K562 (cell line): Measurements from ENCODE around the gene TMPRSS7. TPM values are rescaled to one million over a fixed set of nuclear protein-coding genes. Genes with fewer than 3 reads are reported as not detected.

ENCODE experiments used
- ATAC-seq: fragments of 200-7000 bp; cut with Tn5 transposase; 3 replicates; pipeline ENCODE4 v1.9.1; 2020; ENCODE audit warnings: moderate library complexity
- BruUV-seq: library from RNA; stranded (reverse); fragments of 400-500 nt; replicated peaks from 2 replicates; lab custom pipeline; 2021; lab: Mats Ljungman, UMichigan
- CTCF ChIA-PET: fragments of 300-600 bp; formaldehyde crosslinking; extraction: SDS; loops from one replicate; lab custom pipeline; 2021; ENCODE audit warnings: low intra/inter-chr PET ratio; lab: Yijun Ruan, JAX
- POLR2A ChIA-PET: fragments of 300-600, 350-650 bp; sonication (Branson Sonifier 250); formaldehyde crosslinking; extraction: SDS; loops from one replicate; lab custom pipeline; 2021; ENCODE audit warnings: antibody characterized with exemption, inconsistent platforms; lab: Yijun Ruan, JAX
- DNase-seq, 4 experiments: peaks; one replicate each; pipeline versions ENCODE4 v3.0.0 to v3.0.0-alpha.2; 2011 to 2018; ENCODE audit warnings: low spot score in 3 of 4, mixed read lengths in 3 of 4; ENCODE audit errors: extremely low read depth in 1 of 4
- FAIRE-seq: peaks from 2 replicates; lab custom pipeline; 2011; peaks lifted over from hg19 to GRCh38; lab: Jason Lieb, UNC
- H2AFZ ChIP-seq: 2 replicates; pipeline ENCODE4 v1.6.0; 2011; ENCODE audit warnings: low read depth, low read length, control low read depth, inconsistent platforms
- H3K27ac ChIP-seq: fragments of 200-600 bp; 3 replicates; pipeline ENCODE4 v1.8.0; 2011; ENCODE audit warnings: low read depth, mild to moderate bottlenecking, control low read depth, inconsistent platforms, low read length, moderate library complexity, mixed read lengths; ENCODE audit errors: extremely low read depth
- H3K27me3 ChIP-seq, 2 experiments: fragments of 300-600 bp in 1 of 2; 2 replicates in 1 of 2; 3 replicates in 1 of 2; pipeline versions ENCODE4 v1.6.0 to v1.8.0; 2011; ENCODE audit warnings: inconsistent platforms in 2 of 2, low read length in 2 of 2, mild to moderate bottlenecking in 1 of 2, mixed read lengths in 1 of 2, moderate library complexity in 1 of 2; ENCODE audit not compliant: control insufficient read depth in 2 of 2, insufficient read depth in 2 of 2
- H3K36me3 ChIP-seq: fragments of 300-600 bp; 3 replicates; pipeline ENCODE4 v1.8.0; 2011; ENCODE audit warnings: mild to moderate bottlenecking, low read length, inconsistent platforms; ENCODE audit not compliant: control insufficient read depth, insufficient read depth
- H3K4me1 ChIP-seq, 2 experiments: fragments of 200-600 bp in 1 of 2; replicated peaks in 1 of 2; 2 replicates in 1 of 2; 3 replicates in 1 of 2; pipeline versions ENCODE4 v1.5.1 to v1.8.0; 2011; ENCODE audit warnings: inconsistent platforms in 2 of 2, low read length in 2 of 2, mild to moderate bottlenecking in 1 of 2, mixed read lengths in 1 of 2, moderate library complexity in 1 of 2; ENCODE audit not compliant: control insufficient read depth in 2 of 2, insufficient read depth in 2 of 2
- H3K4me2 ChIP-seq: 2 replicates; pipeline ENCODE4 v1.6.1; 2011; ENCODE audit warnings: low read length, control low read depth, inconsistent platforms, mixed read lengths; ENCODE audit not compliant: insufficient read depth
- H3K4me3 ChIP-seq: fragments of 200-600 bp; sonication (generic), shearing (Covaris generic); 2 replicates; pipeline ENCODE4 v1.5.1; 2016; ENCODE audit warnings: control low read depth, inconsistent platforms
- H3K79me2 ChIP-seq: fragments of 200-600 bp; 3 replicates; pipeline ENCODE4 v1.8.0; 2011; ENCODE audit warnings: low read length, inconsistent platforms; ENCODE audit not compliant: control insufficient read depth, insufficient read depth
- H3K9ac ChIP-seq, 2 experiments: 2 replicates each; pipeline versions ENCODE4 v1.6.0 to v1.6.1; 2011; ENCODE audit warnings: low read depth in 2 of 2, low read length in 2 of 2, control low read depth in 1 of 2, inconsistent platforms in 1 of 2, mild to moderate bottlenecking in 1 of 2, mixed read lengths in 1 of 2; ENCODE audit not compliant: insufficient read depth in 1 of 2
- H3K9me1 ChIP-seq: one replicate; pipeline ENCODE4 v1.6.0; 2011; ENCODE audit warnings: inconsistent platforms, mild to moderate bottlenecking, low read length, moderate library complexity; ENCODE audit not compliant: control insufficient read depth, insufficient read depth
- H3K9me3 ChIP-seq: replicated peaks from 2 replicates; pipeline ENCODE4 v1.5.1; 2011; ENCODE audit warnings: low read depth, low read length, inconsistent platforms; ENCODE audit not compliant: control insufficient read depth, insufficient read depth
- H4K20me1 ChIP-seq: replicated peaks from 2 replicates; pipeline ENCODE4 v1.6.1; 2011; ENCODE audit warnings: low read length, inconsistent platforms, mixed read lengths; ENCODE audit not compliant: control insufficient read depth, insufficient read depth
- EGR1 ChIP-seq: fragments of 450-650 bp; conservative IDR thresholded peaks from 2 replicates; pipeline ENCODE4 v1.6.1; 2017; ENCODE audit warnings: mild to moderate bottlenecking
- MAFG ChIP-seq: fragments of 450-650 bp; conservative IDR thresholded peaks from 2 replicates; pipeline ENCODE4 v1.6.1; 2016; ENCODE audit warnings: missing genetic modification characterization, missing compliant biosample characterization
- RNF2 ChIP-seq: sonication (generic); IDR thresholded peaks from 2 replicates; pipeline ENCODE4 v1.6.1; 2016
- SIN3B ChIP-seq: fragments of 450-650 bp; IDR thresholded peaks from 2 replicates; pipeline ENCODE4 v1.6.1; 2017; ENCODE audit warnings: low read depth, mild to moderate bottlenecking, moderate library complexity
- WGBS: fragments of 100-300 bp; shearing (Covaris generic); methylation state at CpG from one replicate; pipeline ENCODE4 v1.1.6; 2016; ENCODE audit warnings: low coverage, mixed read lengths; ENCODE audit not compliant: insufficient coverage; ENCODE audit errors: missing lambda C conversion rate; 5-methylcytosine and 5-hydroxymethylcytosine counted together
- in situ Hi-C: fragments of 300-500 bp; cut with MboI; formaldehyde crosslinking; loops from 4 replicates; pipeline ENCODE4 v1.15.0; 2018; ENCODE audit warnings: inconsistent platforms, mixed read lengths
- intact Hi-C: fragments of 100-400 bp; cut with micrococcal nuclease; formaldehyde crosslinking; loops from 2 replicates; pipeline ENCODE4 v1.14.2; 2022
- polyA plus RNA-seq, 8 experiments: library from polyadenylated mRNA; depleted of rRNA in 4 of 8; stranded (reverse) in 5 of 8; unstranded in 3 of 8; fragments of >200 nt; fragmentation: Nextera tagmentation in 2 of 8; fragmentation: Illumina TruSeq in 1 of 8; extraction: Ambion mirVana in 2 of 8; extraction: Trizol in 1 of 8; gene quantifications; 2 replicates each; pipeline versions ENCODE4 v1.2.1 to v1.2.3, GENCODE V29; 2011 to 2014; ENCODE audit warnings: inconsistent platforms in 1 of 8, missing spikeins in 1 of 8
- total RNA-seq, 7 experiments: library from RNA; depleted of rRNA in 6 of 7; stranded (reverse); fragments of >200 nt in 6 of 7; fragmentation: Illumina TruSeq in 2 of 7; extraction: Trizol in 2 of 7; gene quantifications; 2 replicates each; pipeline versions ENCODE4 v1.2.1 to v1.2.3, GENCODE V29; 2011 to 2021; ENCODE audit warnings: low replicate concordance in 1 of 7
- TF ChIP-seq, protein P1 (sequence below): fragments of 450-650 bp; formaldehyde crosslinking; IDR thresholded peaks from 2 replicates; pipeline ENCODE4 v1.4.0; 2020; ENCODE audit warnings: mild to moderate bottlenecking, moderate library complexity

TMPRSS7 gene
- total and polyA plus RNA-seq, 9 of the 15 experiments (the other 6 are each of a cell fraction or from before 2014, with no cell fraction given), result not detected

DNA sequence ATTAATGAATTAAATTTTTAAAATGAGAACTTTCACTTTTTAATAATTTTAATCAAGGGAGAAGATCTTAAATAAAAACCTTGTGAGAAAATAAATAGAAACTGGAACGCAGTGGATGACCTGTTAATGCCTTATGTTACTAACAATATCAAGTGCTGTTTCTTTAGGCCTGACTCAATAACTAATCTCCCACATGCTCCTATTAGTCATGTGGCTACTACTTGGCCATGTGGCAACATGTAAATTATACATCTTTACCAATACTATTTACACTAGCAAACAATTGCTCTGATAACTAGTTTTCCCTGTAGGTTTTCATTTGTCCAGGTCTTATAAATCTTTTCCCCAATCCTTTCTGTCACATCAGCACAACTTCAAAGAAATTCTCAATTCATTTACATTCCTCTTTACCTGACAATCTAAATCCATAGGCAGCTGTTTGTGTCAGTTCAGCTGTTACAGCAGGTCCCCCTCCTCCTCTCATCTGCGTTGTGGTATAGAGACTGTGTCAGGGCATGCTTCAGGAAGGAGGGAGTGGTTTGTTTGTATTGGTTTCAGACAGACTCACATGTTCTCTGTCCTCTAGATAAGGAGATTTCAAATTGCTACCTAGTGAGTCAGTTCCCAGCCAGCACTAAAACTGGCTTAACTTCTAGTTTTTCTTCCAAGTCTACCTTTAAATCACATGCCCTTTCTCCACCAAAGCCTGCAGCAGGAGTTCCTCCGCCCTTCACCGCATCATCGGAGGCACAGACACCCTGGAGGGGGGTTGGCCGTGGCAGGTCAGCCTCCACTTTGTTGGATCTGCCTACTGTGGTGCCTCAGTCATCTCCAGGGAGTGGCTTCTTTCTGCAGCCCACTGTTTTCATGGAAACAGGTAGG is 40.3 kb downstream of the TMPRSS7 start (continued):
- TF ChIP-seq, protein P1, sequence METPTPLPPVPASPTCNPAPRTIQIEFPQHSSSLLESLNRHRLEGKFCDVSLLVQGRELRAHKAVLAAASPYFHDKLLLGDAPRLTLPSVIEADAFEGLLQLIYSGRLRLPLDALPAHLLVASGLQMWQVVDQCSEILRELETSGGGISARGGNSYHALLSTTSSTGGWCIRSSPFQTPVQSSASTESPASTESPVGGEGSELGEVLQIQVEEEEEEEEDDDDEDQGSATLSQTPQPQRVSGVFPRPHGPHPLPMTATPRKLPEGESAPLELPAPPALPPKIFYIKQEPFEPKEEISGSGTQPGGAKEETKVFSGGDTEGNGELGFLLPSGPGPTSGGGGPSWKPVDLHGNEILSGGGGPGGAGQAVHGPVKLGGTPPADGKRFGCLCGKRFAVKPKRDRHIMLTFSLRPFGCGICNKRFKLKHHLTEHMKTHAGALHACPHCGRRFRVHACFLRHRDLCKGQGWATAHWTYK (CRISPR knock-in tag), result no peak
- TF ChIP-seq MAFG (tag) (peak; percentile 34; the same call in 1 of the 2 replicates), SIN3B (no peak), EGR1 (no peak)

DNA sequence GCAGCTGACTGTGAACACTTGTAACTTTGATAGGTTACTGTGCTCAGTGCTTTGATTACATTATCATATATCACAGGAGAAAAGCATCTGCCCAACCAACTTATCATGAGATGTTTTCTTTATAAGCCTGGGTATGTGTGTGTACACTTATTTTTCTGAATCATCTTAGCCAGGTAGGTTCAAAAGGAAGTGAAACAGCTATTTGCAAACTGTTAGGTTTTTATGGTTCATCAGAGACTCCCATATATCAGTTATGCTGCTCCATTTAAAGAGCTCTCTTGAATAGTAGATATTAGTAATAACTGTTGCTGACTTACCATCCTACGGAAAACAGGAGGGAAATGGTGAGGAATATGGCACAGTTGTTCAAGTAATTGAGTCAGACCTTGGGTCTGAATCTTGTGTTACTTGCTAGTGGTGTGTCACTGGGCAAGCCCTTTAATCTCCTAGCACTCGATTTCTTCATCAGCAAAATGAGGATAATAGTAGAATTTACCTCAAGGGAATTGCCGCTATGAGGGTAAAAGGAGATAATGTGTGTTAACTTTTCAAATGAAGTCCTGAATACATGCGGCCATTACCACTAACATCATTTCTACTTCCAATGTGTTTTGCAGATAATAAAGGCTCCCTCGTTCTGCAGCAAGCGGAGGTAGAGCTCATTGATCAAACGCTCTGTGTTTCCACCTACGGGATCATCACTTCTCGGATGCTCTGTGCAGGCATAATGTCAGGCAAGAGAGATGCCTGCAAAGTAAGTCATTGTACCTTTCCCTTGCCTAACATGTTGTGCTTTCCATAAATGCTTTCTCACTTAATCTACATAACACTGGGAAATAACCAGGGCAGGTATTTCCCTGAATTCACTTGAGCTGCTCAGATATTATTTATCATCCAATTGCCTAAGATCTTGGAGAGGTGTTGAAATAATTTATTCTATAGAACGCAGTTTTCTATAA is 43.9 kb downstream of the TMPRSS7 start:
- in situ Hi-C loops (no loop called here), intact Hi-C loops (no loop called here)
- no peak overlapping the region for H3K9ac ChIP-seq
- 4% methylated on average over 10 of the region's 10 CpGs for WGBS
- H3K27me3 ChIP-seq, result no peaks in the 10 kb centered on the region; a peak in 2 of 5 replicates
- H3K4me2 ChIP-seq, result no peak overlapping the region
- H3K27ac ChIP-seq, result no peak overlapping the region
- no peak for DNase-seq
- H2AFZ ChIP-seq, result no peak overlapping the region
- H4K20me1 ChIP-seq, result no peaks in the 10 kb centered on the region
- TF ChIP-seq RNF2, result no peak
- no peaks in the 10 kb centered on the region; a peak in 1 of 5 replicates for H3K4me1 ChIP-seq
- no peaks in the 10 kb centered on the region for H3K9me3 ChIP-seq
- no peak for ATAC-seq
- FAIRE-seq, result no peak
- no peak overlapping the region for H3K4me3 ChIP-seq
- ChIA-PET CTCF (no interaction called here), POLR2A (no interaction called here)
- no peaks in the 10 kb centered on the region for H3K9me1 ChIP-seq
- H3K79me2 ChIP-seq, result no peaks in the 10 kb centered on the region
- no peaks in the 10 kb centered on the region for H3K36me3 ChIP-seq
- BruUV-seq, result no TSS peak
